Left hindlimb (tissue), 1 donor: Measurements from ENCODE around the gene ZNF394.
"Not testable (repeated sequence)": the region's sequence is repeated elsewhere in the genome, so short reads cannot be mapped to it uniquely, and the experiment has no call there.

Source experiments
- DNase-seq: peaks from one replicate; pipeline ENCODE4 v3.0.0-alpha.2; 2018

Gene ZNF394

DNA sequence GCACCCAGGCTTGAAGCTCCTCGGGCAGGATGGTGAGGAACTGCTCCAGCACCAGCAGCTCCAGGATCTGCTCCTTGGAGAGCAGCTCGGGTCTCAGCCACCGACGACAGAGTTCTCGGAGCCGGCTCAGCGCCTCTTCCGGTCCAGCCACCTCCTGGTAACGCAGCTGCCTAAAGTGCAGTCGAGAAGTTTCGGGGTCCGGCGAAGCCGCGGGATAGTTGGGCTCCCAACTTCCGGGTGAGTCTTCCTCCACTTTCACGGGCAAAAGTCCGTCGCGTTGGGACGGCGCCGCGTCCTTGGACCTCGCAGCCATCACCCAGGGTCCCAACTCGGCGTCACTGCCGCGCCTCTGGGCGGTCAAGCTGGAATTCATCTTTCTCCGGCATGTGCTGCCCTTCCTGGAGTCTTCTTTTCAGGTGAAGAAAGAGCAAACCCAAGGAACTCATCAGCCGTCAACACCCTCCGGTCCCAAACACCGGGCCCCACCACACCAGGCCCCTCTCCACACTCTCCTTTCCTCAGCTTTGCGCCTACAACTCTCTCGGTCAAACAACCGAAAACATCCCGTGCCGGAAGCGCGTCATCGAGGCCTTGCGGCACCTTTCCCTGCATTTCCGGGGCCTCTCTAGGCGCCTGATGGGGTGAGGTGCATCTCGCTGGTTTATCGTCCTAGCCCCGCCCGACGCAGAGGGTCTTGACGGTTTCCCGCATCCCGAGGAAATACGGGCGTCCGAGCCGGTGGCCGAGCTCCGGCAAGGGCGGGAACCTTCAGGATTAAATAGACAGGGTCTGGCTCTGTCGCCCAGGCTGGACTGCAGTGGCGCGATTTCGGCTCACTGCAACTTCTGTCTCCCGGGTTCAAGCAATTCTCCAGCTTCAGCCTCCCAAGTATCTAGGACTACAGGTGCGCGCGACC, at the start of gene ZNF394:
TSS of gene ZNF394 (minus strand) at position 561 of the 916 bp plus-strand sequence. CDS start at position 373, 188 bp downstream.
- peak; percentile 93 for DNase-seq

DNA sequence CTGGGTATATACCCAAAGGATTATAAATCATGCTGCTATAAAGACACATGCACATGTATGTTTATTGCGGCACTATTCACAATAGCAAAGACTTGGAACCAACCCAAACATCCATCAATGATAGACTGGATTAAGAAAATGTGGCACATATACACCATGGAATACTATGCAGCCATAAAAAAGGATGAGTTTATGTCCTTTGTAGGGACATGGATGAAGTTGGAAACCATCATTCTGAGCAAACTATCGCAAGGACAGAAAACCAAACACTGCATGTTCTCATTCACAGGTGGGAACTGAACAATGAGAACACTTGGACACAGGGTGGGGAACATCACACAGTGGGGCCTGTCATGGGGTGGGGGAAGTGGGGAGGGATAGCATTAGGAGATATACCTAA, 49.5 kb upstream of the ZNF394 start:
- DNase-seq = not testable (repeated sequence)

DNA sequence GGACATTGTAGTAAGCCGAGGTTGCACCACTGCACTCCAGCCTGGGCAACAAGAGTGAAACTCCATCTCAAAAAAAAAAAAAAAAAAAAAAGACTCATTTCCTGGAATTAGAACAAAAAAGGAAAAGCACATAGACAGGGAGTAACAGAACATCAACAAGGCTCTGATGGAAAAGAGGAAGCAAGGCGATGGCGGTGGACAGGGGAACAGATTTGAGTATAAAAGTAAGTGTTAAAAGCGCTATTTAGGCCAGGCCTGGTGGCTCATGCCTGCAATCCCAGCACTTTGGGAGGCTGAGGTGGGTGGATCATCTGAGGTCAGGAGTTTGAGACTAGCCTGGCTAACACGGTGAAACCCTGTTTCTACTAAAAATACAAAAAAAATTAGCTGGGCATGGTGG, 45.2 kb upstream of the ZNF394 start:
- not testable (repeated sequence) for DNase-seq

DNA sequence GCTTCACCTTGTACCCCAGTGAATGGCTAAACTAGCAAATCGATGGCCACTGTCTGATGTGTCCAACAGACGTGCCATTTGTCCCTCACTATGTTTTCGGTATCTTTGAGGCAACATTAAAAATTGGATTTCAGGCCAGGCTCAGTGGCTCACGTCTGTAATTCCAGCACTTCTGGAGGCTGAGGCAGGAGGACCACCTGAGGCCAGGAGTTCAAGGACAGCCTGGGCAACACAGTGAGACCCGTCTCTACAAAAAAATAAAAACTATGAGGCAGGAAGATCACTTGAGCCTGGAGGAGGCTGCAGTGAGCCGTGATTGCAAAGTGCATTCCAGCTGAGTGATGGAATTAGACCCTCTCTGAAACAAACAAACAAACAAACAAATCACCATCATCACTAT, 43.8 kb upstream of the ZNF394 start:
- DNase-seq = no peak

DNA sequence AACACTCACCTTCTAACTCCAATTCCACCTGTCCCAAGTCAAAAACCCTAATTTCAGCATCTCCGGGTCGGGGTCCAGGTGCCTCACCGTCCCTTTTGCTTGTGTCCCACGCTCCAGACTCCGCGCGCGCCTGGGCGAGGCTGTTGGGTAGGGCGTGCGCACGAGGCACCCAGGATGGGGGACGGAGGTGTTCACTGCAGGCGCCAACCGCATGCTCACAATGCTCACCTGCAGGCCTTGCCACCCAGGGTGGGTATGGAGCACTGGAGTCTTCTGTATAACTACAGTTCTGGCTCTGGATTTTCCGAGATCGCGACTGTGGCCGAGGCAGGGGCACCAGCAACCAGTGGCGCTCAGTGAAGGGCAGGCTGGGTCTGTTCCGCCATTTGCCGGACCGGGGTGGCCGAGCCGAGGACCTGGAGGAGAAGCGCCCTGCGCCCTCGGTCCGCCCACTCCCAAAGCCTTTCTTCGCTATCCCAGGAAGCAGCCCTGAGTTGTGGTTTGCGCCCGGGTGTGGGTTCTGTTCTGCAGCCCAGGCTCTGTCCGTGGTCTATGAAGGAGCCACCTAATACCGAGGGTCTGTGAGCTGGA, 43.1 kb upstream of the ZNF394 start:
- no peak for DNase-seq

DNA sequence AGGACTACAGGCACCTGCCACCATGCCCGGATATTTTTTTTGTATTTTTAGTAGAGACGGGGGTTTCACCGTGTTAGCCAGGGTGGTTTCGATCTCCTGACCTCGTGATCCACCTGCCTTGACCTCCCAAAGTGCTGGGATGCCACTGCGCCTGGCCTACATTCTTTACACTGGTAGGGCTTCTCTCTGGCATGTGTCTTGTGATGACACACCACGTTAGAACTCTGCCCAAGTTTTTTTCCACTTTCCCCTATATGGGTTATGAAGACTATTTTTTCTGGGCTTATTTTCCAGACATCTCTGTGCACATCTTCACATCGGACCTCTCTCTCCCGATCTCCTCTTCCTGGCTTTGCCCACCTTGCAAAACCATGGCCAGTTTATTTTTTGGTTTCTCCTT, 41.1 kb upstream of the ZNF394 start:
- no peak for DNase-seq

DNA sequence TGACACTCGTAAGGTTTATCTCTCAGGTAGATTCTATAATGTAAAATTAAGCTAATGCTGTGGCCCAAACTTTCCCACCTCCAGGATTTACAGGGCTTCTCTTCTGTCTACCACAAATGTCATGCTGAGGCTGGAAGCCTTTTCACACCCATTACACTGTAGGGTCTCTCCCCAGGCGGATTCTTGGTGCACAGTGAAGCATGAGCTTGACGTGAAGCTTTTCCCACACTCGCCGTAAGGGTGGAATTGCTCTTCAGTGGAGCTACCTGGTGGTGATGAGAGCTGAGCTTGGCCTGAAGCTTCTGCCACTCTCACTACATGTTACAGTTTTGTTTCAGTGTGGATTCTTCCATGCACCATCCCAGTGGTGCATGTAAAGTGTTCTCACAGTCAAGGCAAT, 40.5 kb upstream of the ZNF394 start:
- no peak for DNase-seq

DNA sequence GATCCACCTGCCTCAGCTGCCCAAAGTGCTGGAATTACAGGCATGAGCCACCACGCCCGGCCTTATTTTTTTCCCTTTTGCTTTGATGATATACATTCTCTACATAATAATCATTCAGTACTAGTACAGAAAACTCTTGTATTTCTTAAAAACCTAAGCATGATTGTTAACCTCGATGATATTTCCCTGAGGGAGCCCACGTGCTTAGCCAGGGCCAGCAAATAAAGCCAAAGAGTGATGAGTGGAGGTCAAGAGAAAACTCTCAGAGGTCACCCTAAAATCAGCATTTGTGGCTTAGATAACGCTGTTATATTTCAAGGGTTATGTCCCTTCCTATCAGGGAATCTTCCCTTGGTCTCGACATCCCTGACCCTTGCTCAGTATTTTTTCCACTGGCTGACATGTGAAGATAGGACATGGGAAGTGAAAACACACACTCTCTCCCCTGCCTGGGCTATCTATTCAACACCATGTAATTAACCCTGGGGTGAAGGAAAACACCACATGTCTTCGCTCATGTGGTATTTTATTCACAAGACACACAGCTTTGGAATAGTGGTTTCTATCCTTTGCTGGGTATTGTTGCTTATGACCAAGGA, 39.2 kb upstream of the ZNF394 start:
- DNase-seq = no peak

DNA sequence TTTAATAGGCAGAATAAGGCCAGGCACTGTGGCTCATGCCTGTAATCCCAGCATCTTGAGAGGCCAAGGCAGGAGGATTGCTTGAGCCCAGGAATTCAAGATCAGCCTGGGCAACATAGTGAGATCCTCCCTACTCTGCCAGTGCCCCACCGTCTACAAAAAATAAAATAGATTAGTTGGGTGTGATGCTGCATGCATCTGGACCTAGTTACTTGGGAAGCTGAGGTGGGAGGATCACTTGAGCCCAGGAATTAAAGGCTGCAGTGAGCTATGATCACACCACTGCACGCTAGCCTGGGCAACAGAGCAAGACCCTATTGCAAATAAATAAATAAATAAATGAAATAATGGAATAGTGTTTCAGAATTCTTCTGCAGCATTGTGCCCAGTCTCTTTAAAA, 35.6 kb upstream of the ZNF394 start:
- no peak for DNase-seq

DNA sequence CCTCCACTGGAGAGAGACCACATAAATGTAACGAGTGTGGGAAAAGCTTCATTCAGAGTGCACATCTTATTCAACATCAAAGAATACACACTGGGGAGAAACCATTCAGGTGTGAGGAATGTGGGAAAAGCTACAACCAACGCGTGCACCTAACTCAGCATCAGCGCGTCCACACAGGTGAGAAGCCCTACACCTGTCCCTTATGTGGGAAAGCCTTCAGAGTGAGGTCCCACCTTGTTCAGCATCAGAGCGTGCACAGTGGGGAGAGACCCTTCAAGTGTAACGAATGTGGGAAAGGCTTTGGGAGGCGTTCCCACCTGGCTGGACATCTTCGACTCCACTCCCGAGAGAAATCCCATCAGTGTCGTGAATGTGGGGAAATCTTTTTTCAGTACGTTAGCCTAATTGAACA, 31.3 kb upstream of the ZNF394 start:
- no peak for DNase-seq

DNA sequence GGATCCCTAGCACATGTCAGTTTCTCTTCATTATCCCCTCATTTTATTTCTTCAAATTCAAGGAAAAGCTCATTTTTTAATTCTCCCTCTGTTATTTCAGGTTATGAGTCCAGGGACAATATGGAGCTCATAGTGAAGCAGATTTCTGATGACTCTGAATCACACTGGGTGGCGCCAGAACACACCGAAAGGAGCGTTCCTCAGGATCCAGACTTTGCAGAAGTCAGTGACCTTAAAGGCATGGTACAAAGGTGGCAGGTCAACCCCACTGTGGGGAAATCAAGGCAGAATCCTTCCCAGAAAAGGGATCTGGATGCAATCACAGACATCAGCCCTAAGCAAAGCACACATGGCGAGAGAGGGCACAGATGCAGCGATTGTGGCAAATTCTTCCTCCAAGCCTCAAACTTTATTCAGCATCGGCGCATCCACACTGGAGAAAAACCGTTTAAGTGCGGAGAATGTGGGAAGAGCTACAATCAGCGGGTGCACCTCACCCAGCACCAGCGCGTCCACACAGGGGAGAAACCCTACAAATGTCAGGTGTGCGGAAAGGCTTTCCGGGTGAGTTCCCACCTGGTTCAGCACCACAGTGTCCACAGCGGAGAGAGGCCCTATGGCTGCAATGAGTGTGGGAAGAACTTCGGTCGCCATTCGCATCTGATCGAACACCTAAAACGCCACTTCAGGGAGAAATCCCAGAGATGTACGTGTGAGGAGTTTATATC, 25.8 kb upstream of the ZNF394 start:
- DNase-seq = no peak

DNA sequence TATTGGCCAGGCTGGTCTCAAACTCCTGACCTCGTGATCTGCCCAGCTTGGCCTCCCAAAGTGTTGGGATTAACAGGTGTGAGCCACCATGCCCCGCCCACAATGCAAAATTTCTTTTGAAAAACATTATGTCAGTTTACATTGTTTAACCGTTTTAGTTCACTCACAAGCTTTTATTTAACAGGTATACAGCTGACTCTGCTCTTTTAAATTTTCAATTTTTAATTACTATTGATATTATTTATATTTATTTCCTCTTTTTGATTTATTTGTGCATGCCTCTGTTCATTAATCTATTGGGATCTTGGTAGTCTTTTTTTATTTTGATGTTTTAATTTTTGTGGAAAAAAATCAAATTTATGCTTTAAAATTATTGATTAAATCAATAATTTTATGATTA, 21.3 kb upstream of the ZNF394 start:
- no peak for DNase-seq

DNA sequence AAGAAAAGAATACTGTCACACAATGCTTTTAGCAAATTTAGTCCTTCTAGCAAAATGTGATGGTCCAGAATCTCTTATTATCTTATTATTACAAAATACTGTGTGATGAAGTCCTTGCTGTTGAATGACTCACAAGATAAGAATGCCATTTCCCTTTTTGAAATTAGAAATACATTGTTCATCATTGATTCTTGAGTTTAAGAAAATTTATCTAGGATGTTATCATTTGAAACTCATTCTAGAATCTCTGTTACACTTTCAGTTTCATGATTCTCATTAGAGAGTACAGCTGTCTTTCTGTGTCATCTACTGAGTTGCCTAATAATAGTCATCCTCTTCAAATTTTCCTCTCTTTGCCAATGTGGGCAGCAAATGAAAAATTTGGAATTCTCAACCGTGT, 14.0 kb upstream of the ZNF394 start:
- DNase-seq = no peak

DNA sequence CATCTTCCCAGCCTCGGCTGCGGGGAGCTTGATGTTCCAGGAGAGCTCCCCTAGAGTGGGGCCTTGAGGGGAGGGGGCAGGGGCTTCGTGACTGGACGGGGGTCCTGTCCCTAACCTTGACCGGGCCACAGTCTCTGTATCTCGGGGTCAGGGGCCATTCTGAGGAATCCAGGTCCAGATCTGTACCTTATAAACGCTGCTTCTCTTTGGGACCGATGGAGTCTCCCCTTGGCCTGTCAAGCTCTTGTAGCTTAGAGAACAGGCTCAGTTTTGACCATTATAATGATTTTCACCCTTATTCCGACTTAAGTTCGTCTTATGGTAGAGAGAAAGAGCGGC, 5.2 kb upstream of the ZNF394 start:
- DNase-seq = no peak

DNA sequence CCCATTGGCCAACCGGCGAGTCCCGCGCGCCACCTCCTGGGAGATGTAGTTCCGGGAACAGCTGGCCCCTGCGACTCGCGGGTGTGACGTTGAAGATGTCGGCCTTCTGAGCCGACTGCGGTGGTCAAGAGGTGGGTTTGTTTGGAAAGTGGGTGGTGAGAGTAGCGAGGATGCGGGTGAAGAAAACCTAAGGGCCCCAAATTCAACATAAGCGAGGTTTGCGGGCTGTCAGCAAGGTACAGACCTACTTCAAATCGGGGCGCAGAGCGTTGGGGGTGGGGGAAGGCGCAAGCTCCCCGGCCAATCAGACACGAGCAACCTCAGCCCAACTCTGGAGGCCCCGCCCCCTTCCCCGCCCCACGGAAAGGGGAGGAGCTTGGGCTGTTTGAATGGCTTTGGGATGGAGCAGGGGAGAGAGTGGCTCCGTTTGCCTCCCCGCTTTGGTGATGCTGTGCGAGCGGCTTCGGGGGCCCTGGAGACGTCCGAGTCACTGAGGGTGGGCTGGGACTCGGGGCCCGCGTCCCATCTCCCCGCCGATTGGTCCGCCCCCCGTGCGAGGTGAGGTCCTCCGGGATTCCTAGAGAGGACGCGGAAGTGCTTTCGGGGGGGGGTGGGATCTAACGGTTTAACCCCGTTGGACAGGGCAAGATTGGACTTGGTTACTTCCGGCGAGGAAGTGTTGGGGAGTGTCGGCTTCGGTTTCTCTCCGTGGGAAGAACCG, 4.7 kb upstream of the ZNF394 start, which contains the start of gene ZKSCAN5:
TSS of gene ZKSCAN5 (plus strand) at position 60 of the 721 bp plus-strand sequence. CDS start 1,383 bp downstream, outside the sequence.
- DNase-seq = peak; percentile 99

DNA sequence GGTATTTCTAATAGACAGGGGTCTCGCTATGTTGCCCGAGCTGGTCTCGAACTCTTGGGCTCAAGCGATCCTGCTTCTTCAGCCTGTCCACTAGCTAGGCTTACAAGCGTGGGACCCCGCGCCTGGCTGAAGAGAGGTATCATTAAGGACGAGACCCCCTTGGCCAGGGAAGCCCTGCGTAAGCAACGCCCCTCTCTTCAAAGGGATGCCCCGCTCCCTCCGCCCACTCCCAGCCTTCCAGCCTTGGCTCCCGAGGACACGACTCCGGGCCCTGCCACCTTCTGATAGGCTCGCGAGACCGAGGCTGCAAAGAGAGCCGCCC, 4.2 kb upstream of the ZNF394 start:
- DNase-seq = no peak

DNA sequence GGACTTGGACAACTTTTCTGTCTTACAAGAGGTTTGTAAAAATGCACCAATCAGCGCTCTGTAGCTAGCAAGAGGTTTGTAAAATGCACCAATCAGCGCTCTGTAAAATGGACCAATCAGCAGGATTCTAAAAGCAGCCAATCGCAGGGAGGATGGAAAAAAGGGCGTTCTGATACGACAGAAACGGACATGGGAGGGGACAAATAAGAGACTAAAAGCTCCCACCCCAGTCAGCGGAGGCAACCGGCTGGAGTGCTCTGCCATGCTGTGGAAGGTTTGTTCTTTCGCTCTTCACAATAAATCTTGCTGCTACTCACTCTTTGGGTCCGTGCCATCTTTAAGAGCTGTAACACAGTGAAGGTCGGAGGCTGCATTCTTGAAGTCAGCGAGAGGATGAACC, 1.2 kb upstream of the ZNF394 start:
- not testable (repeated sequence) for DNase-seq

DNA sequence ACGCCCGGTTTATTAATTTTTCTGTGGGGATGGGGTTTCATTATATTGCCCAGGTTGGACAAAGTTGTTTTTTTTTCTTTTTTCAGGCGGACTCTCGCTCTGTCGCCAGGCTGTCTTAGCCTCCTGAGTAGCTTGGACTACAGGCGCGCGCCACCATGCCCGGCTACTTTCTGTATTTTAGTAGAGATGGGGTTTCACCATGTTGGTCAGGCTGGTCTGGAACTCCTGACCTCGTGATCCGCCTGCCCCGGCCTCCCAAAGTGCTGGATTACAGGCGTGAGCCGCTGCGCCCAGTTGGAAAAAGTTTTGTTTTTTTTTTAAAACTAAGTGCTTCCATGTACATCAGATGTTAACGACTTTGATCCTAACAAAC, 542 bp upstream of the ZNF394 start:
- no peak for DNase-seq

DNA sequence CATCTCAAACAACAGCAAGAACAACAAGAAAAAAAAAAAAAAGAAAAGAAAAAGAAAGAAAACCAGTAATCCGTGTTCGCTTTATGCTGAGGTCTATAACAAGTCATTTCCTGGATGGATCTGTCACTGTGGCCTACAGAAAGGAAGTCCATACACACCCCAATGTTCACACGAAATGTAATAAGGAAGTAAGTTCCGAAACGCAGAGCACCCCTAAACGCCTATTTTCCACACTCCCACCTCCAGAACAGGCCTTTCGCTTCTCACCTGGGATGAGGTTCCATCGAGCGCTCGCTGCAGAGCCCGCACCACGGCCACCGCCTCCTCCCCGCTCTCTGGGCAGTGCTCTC, 735 bp downstream of the ZNF394 start:
- DNase-seq = no peak

DNA sequence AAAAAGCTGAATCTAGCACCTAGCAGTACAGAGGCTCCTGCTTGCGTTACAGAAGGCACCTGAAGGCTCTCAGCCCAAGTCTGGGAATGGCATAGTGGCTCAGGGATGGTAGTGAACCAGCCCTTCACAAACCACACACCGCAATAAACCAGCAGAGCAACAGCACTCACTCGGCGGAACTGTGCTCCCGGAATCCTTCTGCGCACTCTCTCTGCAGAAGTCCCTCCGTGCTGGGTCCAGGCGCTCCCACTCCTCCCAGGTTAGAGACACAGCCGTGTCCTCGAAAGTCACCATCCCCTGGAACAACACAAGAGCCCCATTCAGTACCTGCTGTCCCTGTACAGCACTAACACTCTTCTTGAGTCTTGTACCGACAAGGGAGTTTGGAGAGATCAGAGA, 1.5 kb downstream of the ZNF394 start:
- no peak for DNase-seq

DNA sequence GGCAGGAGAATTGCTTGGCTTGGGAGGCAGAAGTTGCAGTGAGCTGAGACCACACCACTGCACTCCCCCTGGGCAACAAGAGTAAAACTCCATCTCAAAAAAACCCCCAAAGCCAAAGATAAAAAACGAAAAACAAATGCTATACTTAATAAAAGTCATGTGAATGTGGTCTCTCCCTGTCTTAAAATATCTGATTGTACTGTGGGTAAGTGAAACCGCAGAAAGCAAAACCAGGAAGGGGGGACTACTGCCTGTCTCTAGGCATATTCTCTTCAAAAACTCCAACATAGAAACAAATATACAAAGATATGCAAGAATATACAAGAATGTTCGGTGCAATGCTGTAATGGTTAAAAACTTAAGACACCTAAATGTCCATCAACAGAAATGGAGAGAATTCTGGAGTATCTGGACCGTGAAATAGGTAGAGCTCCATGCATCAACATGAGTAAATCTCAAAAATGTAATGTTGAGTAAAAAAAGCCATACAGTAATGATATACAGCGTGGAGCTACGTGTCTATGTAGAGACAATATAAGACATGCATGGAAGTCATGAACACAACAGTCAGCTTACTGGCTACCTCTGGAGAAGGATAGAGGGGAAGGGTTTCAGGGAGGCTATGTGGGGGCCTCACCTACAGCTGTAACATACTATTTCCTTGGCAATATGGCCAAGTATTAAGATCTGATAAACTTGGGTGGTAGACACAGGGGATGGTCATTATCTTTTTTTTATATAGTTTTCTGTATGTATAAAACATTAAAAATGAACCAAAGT, 2.1 kb downstream of the ZNF394 start:
- DNase-seq = no peak

DNA sequence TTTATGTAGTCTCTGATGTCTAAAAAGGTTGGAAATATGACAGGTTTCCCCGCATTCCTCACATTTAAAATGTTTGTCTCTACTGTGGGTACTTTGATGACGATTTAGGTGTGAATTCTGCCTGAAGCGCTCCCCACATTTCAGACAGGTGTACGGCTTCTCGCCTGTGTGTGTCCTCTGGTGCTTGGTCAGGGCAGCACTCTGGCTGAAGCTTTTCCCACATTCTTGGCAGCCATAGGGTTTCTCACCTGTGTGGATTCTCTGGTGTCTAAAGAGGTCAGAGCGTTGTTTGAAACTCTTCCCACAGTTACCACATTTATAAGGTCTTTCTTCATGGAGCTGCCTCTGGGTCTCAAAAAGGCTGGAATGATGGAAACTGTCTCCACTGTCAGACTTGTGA, 6.3 kb downstream of the ZNF394 start:
- no peak for DNase-seq
